K562 (cell line): Measurements from ENCODE around the gene LAMTOR4. TPM values are rescaled to one million over a fixed set of nuclear protein-coding genes. Genes with fewer than 3 reads are reported as not detected.

Experiments
- ATAC-seq: fragments of 200-7000 bp; cut with Tn5 transposase; 3 replicates; pipeline ENCODE4 v1.9.1; 2020; ENCODE audit warnings: moderate library complexity
- BruUV-seq: library from RNA; stranded (reverse); fragments of 400-500 nt; replicated peaks from 2 replicates; lab custom pipeline; 2021; lab: Mats Ljungman, UMichigan
- CTCF ChIA-PET: fragments of 300-600 bp; formaldehyde crosslinking; extraction: SDS; loops from one replicate; lab custom pipeline; 2021; ENCODE audit warnings: low intra/inter-chr PET ratio; lab: Yijun Ruan, JAX
- POLR2A ChIA-PET: fragments of 300-600, 350-650 bp; sonication (Branson Sonifier 250); formaldehyde crosslinking; extraction: SDS; loops from one replicate; lab custom pipeline; 2021; ENCODE audit warnings: antibody characterized with exemption, inconsistent platforms; lab: Yijun Ruan, JAX
- DNase-seq, 4 experiments: peaks; one replicate each; pipeline versions ENCODE4 v3.0.0 to v3.0.0-alpha.2; 2011 to 2018; ENCODE audit warnings: low spot score in 3 of 4, mixed read lengths in 3 of 4; ENCODE audit errors: extremely low read depth in 1 of 4
- FAIRE-seq: peaks from 2 replicates; lab custom pipeline; 2011; peaks lifted over from hg19 to GRCh38; lab: Jason Lieb, UNC
- H2AFZ ChIP-seq: 2 replicates; pipeline ENCODE4 v1.6.0; 2011; ENCODE audit warnings: low read depth, low read length, control low read depth, inconsistent platforms
- H3K27ac ChIP-seq: fragments of 200-600 bp; 3 replicates; pipeline ENCODE4 v1.8.0; 2011; ENCODE audit warnings: low read depth, mild to moderate bottlenecking, control low read depth, inconsistent platforms, low read length, moderate library complexity, mixed read lengths; ENCODE audit errors: extremely low read depth
- H3K27me3 ChIP-seq, 2 experiments: fragments of 300-600 bp in 1 of 2; 2 replicates in 1 of 2; 3 replicates in 1 of 2; pipeline versions ENCODE4 v1.6.0 to v1.8.0; 2011; ENCODE audit warnings: inconsistent platforms in 2 of 2, low read length in 2 of 2, mild to moderate bottlenecking in 1 of 2, mixed read lengths in 1 of 2, moderate library complexity in 1 of 2; ENCODE audit not compliant: control insufficient read depth in 2 of 2, insufficient read depth in 2 of 2
- H3K36me3 ChIP-seq: fragments of 300-600 bp; 3 replicates; pipeline ENCODE4 v1.8.0; 2011; ENCODE audit warnings: mild to moderate bottlenecking, low read length, inconsistent platforms; ENCODE audit not compliant: control insufficient read depth, insufficient read depth
- H3K4me1 ChIP-seq, 2 experiments: fragments of 200-600 bp in 1 of 2; replicated peaks in 1 of 2; 2 replicates in 1 of 2; 3 replicates in 1 of 2; pipeline versions ENCODE4 v1.5.1 to v1.8.0; 2011; ENCODE audit warnings: inconsistent platforms in 2 of 2, low read length in 2 of 2, mild to moderate bottlenecking in 1 of 2, mixed read lengths in 1 of 2, moderate library complexity in 1 of 2; ENCODE audit not compliant: control insufficient read depth in 2 of 2, insufficient read depth in 2 of 2
- H3K4me2 ChIP-seq: 2 replicates; pipeline ENCODE4 v1.6.1; 2011; ENCODE audit warnings: low read length, control low read depth, inconsistent platforms, mixed read lengths; ENCODE audit not compliant: insufficient read depth
- H3K4me3 ChIP-seq: fragments of 200-600 bp; sonication (generic), shearing (Covaris generic); 2 replicates; pipeline ENCODE4 v1.5.1; 2016; ENCODE audit warnings: control low read depth, inconsistent platforms
- H3K79me2 ChIP-seq: fragments of 200-600 bp; 3 replicates; pipeline ENCODE4 v1.8.0; 2011; ENCODE audit warnings: low read length, inconsistent platforms; ENCODE audit not compliant: control insufficient read depth, insufficient read depth
- H3K9ac ChIP-seq, 2 experiments: 2 replicates each; pipeline versions ENCODE4 v1.6.0 to v1.6.1; 2011; ENCODE audit warnings: low read depth in 2 of 2, low read length in 2 of 2, control low read depth in 1 of 2, inconsistent platforms in 1 of 2, mild to moderate bottlenecking in 1 of 2, mixed read lengths in 1 of 2; ENCODE audit not compliant: insufficient read depth in 1 of 2
- H3K9me1 ChIP-seq: one replicate; pipeline ENCODE4 v1.6.0; 2011; ENCODE audit warnings: inconsistent platforms, mild to moderate bottlenecking, low read length, moderate library complexity; ENCODE audit not compliant: control insufficient read depth, insufficient read depth
- H3K9me3 ChIP-seq: replicated peaks from 2 replicates; pipeline ENCODE4 v1.5.1; 2011; ENCODE audit warnings: low read depth, low read length, inconsistent platforms; ENCODE audit not compliant: control insufficient read depth, insufficient read depth
- H4K20me1 ChIP-seq: replicated peaks from 2 replicates; pipeline ENCODE4 v1.6.1; 2011; ENCODE audit warnings: low read length, inconsistent platforms, mixed read lengths; ENCODE audit not compliant: control insufficient read depth, insufficient read depth
- ATF7 ChIP-seq: fragments of 450-650 bp; IDR thresholded peaks from 2 replicates; pipeline ENCODE4 v1.7.1; 2014; ENCODE audit warnings: mild to moderate bottlenecking, moderate library complexity
- HNRNPH1 ChIP-seq: fragments of 200-400 bp; formaldehyde crosslinking; optimal IDR thresholded peaks from 2 replicates; pipeline ENCODE3; 2017; ENCODE audit warnings: low read depth, mild to moderate bottlenecking, low read length, moderate library complexity
- ILK ChIP-seq: fragments of 450-650 bp; IDR thresholded peaks from 2 replicates; pipeline ENCODE4 v1.6.1; 2016; ENCODE audit warnings: missing genetic modification characterization, low read depth, mild to moderate bottlenecking, missing compliant biosample characterization, moderate library complexity, borderline replicate concordance
- JUNB ChIP-seq: fragments of 450-650 bp; formaldehyde crosslinking; conservative IDR thresholded peaks from 2 replicates; pipeline ENCODE4 v1.4.0; 2020; ENCODE audit warnings: mild to moderate bottlenecking
- JUND ChIP-seq, 2 experiments: IDR thresholded peaks; 2 replicates in 1 of 2; 3 replicates in 1 of 2; pipeline ENCODE4 v1.6.1; 2011; ENCODE audit warnings: borderline replicate concordance in 2 of 2, low read depth in 2 of 2, low read length in 2 of 2, improper control_type of control experiment in 1 of 2, missing biosample characterization in 1 of 2, missing genetic modification characterization in 1 of 2, missing genetic modification reagents in 1 of 2
- PHTF2 ChIP-seq: fragments of 250-450 bp; sonication (Bioruptor Pico); IDR thresholded peaks from 2 replicates; pipeline ENCODE4 v1.5.0; 2021; ENCODE audit warnings: mild to moderate bottlenecking
- POLR2A ChIP-seq: fragments of 450-650 bp; conservative IDR thresholded peaks from 2 replicates; pipeline ENCODE4 v1.6.1; 2016
- POLR2G ChIP-seq: fragments of 200-400 bp; formaldehyde crosslinking; IDR thresholded peaks from 2 replicates; pipeline ENCODE4 v1.6.1; 2017; ENCODE audit warnings: low read depth, mild to moderate bottlenecking, antibody characterized with exemption, low read length, moderate library complexity
- POLR3A ChIP-seq: IDR thresholded peaks from 2 replicates; pipeline ENCODE4 v1.6.1; 2011; ENCODE audit warnings: borderline replicate concordance, mild to moderate bottlenecking, moderate library complexity; ENCODE audit not compliant: insufficient read length, insufficient read depth; ENCODE audit errors: extremely low read depth
- RBFOX2 ChIP-seq: fragments of 200-400 bp; formaldehyde crosslinking; IDR thresholded peaks from 2 replicates; pipeline ENCODE4 v1.6.1; 2017; ENCODE audit warnings: low read depth, mild to moderate bottlenecking, low read length, moderate library complexity
- RCOR1 ChIP-seq, 2 experiments: IDR thresholded peaks; 2 replicates each; pipeline ENCODE4 v1.6.1; 2012; ENCODE audit warnings: low read depth in 2 of 2, low read length in 2 of 2, borderline replicate concordance in 1 of 2, improper control_type of control experiment in 1 of 2
- SIX5 ChIP-seq, 2 experiments: IDR thresholded peaks; 2 replicates each; pipeline ENCODE4 v1.6.1; 2011; ENCODE audit warnings: low read length in 2 of 2, borderline replicate concordance in 1 of 2, low read depth in 1 of 2, mild to moderate bottlenecking in 1 of 2, moderate library complexity in 1 of 2; ENCODE audit not compliant: insufficient read depth in 1 of 2
- THRAP3 ChIP-seq: fragments of 450-650 bp; IDR thresholded peaks from 2 replicates; pipeline ENCODE4 v1.6.1; 2016; ENCODE audit warnings: mild to moderate bottlenecking, inconsistent platforms, borderline replicate concordance
- ZNF436 ChIP-seq: fragments of 250-450, 450-650 bp; sonication (Bioruptor Pico); formaldehyde crosslinking; IDR thresholded peaks from 2 replicates; pipeline ENCODE4 v1.7.0; 2020; ENCODE audit warnings: mild to moderate bottlenecking
- WGBS: fragments of 100-300 bp; shearing (Covaris generic); methylation state at CpG from one replicate; pipeline ENCODE4 v1.1.6; 2016; ENCODE audit warnings: low coverage, mixed read lengths; ENCODE audit not compliant: insufficient coverage; ENCODE audit errors: missing lambda C conversion rate; 5-methylcytosine and 5-hydroxymethylcytosine counted together
- in situ Hi-C: fragments of 300-500 bp; cut with MboI; formaldehyde crosslinking; loops from 4 replicates; pipeline ENCODE4 v1.15.0; 2018; ENCODE audit warnings: inconsistent platforms, mixed read lengths
- intact Hi-C: fragments of 100-400 bp; cut with micrococcal nuclease; formaldehyde crosslinking; loops from 2 replicates; pipeline ENCODE4 v1.14.2; 2022
- polyA plus RNA-seq, 8 experiments: library from polyadenylated mRNA; depleted of rRNA in 4 of 8; stranded (reverse) in 5 of 8; unstranded in 3 of 8; fragments of >200 nt; fragmentation: Nextera tagmentation in 2 of 8; fragmentation: Illumina TruSeq in 1 of 8; extraction: Ambion mirVana in 2 of 8; extraction: Trizol in 1 of 8; gene quantifications; 2 replicates each; pipeline versions ENCODE4 v1.2.1 to v1.2.3, GENCODE V29; 2011 to 2014; ENCODE audit warnings: inconsistent platforms in 1 of 8, missing spikeins in 1 of 8
- total RNA-seq, 7 experiments: library from RNA; depleted of rRNA in 6 of 7; stranded (reverse); fragments of >200 nt in 6 of 7; fragmentation: Illumina TruSeq in 2 of 7; extraction: Trizol in 2 of 7; gene quantifications; 2 replicates each; pipeline versions ENCODE4 v1.2.1 to v1.2.3, GENCODE V29; 2011 to 2021; ENCODE audit warnings: low replicate concordance in 1 of 7
- TF ChIP-seq, protein P1 (sequence below): sonication (generic); formaldehyde crosslinking; IDR thresholded peaks from 2 replicates; pipeline ENCODE4 v1.4.0; 2020; ENCODE audit warnings: mild to moderate bottlenecking, missing genetic modification reagents
- TF ChIP-seq, protein P2 (sequence below): fragments of 150-350 bp; IDR thresholded peaks from 2 replicates; pipeline ENCODE4 v1.6.1; 2014; ENCODE audit warnings: low read depth, mild to moderate bottlenecking, low read length, borderline replicate concordance

LAMTOR4 gene
- total and polyA plus RNA-seq, 9 of the 15 experiments (the other 6 are each of a cell fraction or from before 2014, with no cell fraction given): 79.6 to 314 (median 195) TPM

DNA sequence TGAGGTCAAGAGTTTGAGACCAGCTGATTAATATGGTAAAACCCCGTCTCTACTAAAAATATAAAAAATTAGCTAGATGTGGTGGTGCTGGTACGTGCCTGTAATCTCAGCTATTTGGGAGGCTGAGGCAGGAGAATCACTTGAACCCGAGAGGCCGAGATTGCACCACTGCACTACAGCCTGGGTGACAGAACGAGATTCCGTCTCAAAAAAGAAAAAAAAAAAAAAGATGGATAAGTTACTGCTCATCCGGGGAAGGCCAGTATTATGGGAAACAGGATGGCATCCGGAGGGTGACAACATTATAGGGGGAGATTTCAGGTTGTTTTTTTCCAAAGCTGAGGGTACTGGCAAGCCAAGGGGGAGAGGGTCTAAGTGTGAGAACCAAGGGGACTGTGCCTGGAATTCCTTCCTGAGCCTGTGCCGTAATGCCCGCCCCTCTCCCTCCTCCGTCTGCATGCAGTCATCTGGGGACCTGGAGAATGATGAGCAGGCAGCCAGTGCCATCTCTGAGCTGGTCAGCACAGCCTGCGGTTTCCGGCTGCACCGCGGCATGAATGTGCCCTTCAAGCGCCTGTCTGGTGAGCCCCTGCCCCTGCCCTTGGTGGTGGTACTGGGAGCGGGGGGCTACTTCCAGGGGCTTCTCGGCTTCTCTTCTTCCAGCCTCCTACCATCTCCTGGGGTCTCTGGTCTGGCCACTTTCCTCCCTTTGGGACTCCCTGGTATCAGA, 4.4 kb downstream of the LAMTOR4 start:
- Histone ChIP-seq H3K27ac (no peak overlapping the region), H3K4me2 (no peak overlapping the region), H3K4me3 (no peak overlapping the region), H3K9ac (peak overlapping the region in 1 of 2 experiments; percentile 83; a peak in 2 of 4 replicates), H3K9me3 (no peaks in the 10 kb centered on the region), H3K4me1 (peaks cover 31 to 75% of the 10 kb centered on the region in 2 experiments), H3K79me2 (peaks cover 43% of the 10 kb centered on the region), H3K27me3 (no peaks in the 10 kb centered on the region), H3K36me3 (peaks cover 64% of the 10 kb centered on the region), H2AFZ (no peak overlapping the region), H4K20me1 (peaks cover 10% of the 10 kb centered on the region), H3K9me1 (no peaks in the 10 kb centered on the region)
- ChIA-PET POLR2A (interaction anchor here (0.8 kb wide), 1 partner anchor 24 kb away, joined by 6 read pairs; the partner anchor contains the start of gene GPC2), CTCF (no interaction called here)
- in situ Hi-C loops: no loop called here
- 93% methylated on average over 14 of the region's 18 CpGs for WGBS
- ATAC-seq: no peak
- no peak for FAIRE-seq
- intact Hi-C loops: no loop called here
- no peak for DNase-seq
- no TSS peak for BruUV-seq
- no peak for TF ChIP-seq THRAP3
- no peak for TF ChIP-seq POLR3A
- peak; percentile 74 for TF ChIP-seq POLR2G
- no peak for TF ChIP-seq RCOR1 (IDR thresholded peaks at IDR 0.05; ENCODE audit: borderline replicate concordance in 1 of 2, low read depth in 2 of 2, low read length in 2 of 2)
- no peak for TF ChIP-seq JUNB (CRISPR knock-in tag)
- TF ChIP-seq RBFOX2: peak; percentile 74
- TF ChIP-seq POLR2A: peak; percentile 30; the same call in 1 of the 2 replicates
- TF ChIP-seq ILK (tag): no peak
- no peak for TF ChIP-seq PHTF2 (CRISPR knock-in tag)
- TF ChIP-seq ATF7: no peak
- TF ChIP-seq SIX5 (IDR thresholded peaks at IDR 0.05; ENCODE audit: borderline replicate concordance in 1 of 2, insufficient read depth in 1 of 2, low read depth in 1 of 2, low read length in 2 of 2): no peak
- no peak for TF ChIP-seq HNRNPH1
- no peak for TF ChIP-seq JUND (IDR thresholded peaks at IDR 0.05; ENCODE audit: borderline replicate concordance, low read depth, low read length)
- TF ChIP-seq JUND (tag; IDR thresholded peaks at IDR 0.05; ENCODE audit: borderline replicate concordance, low read depth, low read length): no peak
- TF ChIP-seq, protein P1, sequence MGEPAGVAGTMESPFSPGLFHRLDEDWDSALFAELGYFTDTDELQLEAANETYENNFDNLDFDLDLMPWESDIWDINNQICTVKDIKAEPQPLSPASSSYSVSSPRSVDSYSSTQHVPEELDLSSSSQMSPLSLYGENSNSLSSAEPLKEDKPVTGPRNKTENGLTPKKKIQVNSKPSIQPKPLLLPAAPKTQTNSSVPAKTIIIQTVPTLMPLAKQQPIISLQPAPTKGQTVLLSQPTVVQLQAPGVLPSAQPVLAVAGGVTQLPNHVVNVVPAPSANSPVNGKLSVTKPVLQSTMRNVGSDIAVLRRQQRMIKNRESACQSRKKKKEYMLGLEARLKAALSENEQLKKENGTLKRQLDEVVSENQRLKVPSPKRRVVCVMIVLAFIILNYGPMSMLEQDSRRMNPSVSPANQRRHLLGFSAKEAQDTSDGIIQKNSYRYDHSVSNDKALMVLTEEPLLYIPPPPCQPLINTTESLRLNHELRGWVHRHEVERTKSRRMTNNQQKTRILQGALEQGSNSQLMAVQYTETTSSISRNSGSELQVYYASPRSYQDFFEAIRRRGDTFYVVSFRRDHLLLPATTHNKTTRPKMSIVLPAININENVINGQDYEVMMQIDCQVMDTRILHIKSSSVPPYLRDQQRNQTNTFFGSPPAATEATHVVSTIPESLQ (CRISPR knock-in tag): 0 out of 2 replicates have a peak, but pooled peaks have one; percentile 50
- TF ChIP-seq, protein P2, sequence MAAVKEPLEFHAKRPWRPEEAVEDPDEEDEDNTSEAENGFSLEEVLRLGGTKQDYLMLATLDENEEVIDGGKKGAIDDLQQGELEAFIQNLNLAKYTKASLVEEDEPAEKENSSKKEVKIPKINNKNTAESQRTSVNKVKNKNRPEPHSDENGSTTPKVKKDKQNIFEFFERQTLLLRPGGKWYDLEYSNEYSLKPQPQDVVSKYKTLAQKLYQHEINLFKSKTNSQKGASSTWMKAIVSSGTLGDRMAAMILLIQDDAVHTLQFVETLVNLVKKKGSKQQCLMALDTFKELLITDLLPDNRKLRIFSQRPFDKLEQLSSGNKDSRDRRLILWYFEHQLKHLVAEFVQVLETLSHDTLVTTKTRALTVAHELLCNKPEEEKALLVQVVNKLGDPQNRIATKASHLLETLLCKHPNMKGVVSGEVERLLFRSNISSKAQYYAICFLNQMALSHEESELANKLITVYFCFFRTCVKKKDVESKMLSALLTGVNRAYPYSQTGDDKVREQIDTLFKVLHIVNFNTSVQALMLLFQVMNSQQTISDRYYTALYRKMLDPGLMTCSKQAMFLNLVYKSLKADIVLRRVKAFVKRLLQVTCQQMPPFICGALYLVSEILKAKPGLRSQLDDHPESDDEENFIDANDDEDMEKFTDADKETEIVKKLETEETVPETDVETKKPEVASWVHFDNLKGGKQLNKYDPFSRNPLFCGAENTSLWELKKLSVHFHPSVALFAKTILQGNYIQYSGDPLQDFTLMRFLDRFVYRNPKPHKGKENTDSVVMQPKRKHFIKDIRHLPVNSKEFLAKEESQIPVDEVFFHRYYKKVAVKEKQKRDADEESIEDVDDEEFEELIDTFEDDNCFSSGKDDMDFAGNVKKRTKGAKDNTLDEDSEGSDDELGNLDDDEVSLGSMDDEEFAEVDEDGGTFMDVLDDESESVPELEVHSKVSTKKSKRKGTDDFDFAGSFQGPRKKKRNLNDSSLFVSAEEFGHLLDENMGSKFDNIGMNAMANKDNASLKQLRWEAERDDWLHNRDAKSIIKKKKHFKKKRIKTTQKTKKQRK: no peak
- TF ChIP-seq ZNF436: no peak
